Suprapubic skin (tissue), 4 donors: ENCODE data around the gene LRRC10B.

Source experiments
- CTCF ChIP-seq, 2 donors: fragments of 200-600 bp in 1 of 2; fragments of 450-650 bp in 1 of 2; sonication (generic) in 1 of 2; IDR thresholded peaks; one replicate each; pipeline ENCODE4 v1.5.1; 2016 to 2019; ENCODE audit warnings: antibody characterized with exemption in 2 of 2, mild to moderate bottlenecking in 1 of 2, moderate library complexity in 1 of 2
- POLR2A ChIP-seq, 2 donors: fragments of 450-650 bp; IDR thresholded peaks; one replicate each; pipeline ENCODE4 v1.6.1; 2017; ENCODE audit warnings: antibody characterized with exemption in 2 of 2, mild to moderate bottlenecking in 2 of 2, moderate library complexity in 2 of 2
- POLR2AphosphoS5 ChIP-seq, 3 donors: sonication (generic); formaldehyde crosslinking; IDR thresholded peaks; one replicate each; pipeline ENCODE4 v1.6.1; 2017; ENCODE audit warnings: antibody characterized with exemption in 3 of 3

- TF ChIP-seq CTCF (IDR thresholded peaks at IDR 0.05) (no peak), POLR2A (IDR thresholded peaks at IDR 0.05) (no peak), POLR2AphosphoS5 (IDR thresholded peaks at IDR 0.05) (no peak)
Measured at GRCh38 chr11:61477126-61477525, 31.4 kb upstream of the LRRC10B start.
